Measurements from ENCODE around the gene P2RX5.

The P2RX5 gene

DNA sequence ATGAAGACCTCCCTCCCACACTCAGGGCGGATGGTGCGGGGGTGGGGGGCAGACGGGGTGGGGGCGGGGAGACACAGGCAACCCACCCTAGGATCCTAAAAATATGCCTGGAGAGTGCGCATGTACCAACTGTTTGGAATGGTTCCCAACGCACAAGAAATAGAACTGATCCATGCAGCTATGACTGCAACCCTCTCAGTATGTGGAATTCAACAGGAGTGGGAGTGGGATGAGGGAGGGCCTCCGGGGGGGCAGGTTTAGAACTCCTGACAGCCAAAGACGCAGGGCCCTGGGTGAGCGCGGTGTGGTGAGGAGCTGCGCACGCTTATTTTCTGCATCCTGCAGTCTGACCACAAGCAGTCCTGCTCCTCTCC, 1.1 kb upstream of the P2RX5 start:
- no peak overlapping the region for H3K27ac ChIP-seq
- H3K4me3 ChIP-seq = no peak overlapping the region
- no peak for DNase-seq (ENCODE audit: low spot score)
- TF ChIP-seq, protein P1, sequence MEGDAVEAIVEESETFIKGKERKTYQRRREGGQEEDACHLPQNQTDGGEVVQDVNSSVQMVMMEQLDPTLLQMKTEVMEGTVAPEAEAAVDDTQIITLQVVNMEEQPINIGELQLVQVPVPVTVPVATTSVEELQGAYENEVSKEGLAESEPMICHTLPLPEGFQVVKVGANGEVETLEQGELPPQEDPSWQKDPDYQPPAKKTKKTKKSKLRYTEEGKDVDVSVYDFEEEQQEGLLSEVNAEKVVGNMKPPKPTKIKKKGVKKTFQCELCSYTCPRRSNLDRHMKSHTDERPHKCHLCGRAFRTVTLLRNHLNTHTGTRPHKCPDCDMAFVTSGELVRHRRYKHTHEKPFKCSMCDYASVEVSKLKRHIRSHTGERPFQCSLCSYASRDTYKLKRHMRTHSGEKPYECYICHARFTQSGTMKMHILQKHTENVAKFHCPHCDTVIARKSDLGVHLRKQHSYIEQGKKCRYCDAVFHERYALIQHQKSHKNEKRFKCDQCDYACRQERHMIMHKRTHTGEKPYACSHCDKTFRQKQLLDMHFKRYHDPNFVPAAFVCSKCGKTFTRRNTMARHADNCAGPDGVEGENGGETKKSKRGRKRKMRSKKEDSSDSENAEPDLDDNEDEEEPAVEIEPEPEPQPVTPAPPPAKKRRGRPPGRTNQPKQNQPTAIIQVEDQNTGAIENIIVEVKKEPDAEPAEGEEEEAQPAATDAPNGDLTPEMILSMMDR (IDR thresholded peaks at IDR 0.05) = no peak

DNA sequence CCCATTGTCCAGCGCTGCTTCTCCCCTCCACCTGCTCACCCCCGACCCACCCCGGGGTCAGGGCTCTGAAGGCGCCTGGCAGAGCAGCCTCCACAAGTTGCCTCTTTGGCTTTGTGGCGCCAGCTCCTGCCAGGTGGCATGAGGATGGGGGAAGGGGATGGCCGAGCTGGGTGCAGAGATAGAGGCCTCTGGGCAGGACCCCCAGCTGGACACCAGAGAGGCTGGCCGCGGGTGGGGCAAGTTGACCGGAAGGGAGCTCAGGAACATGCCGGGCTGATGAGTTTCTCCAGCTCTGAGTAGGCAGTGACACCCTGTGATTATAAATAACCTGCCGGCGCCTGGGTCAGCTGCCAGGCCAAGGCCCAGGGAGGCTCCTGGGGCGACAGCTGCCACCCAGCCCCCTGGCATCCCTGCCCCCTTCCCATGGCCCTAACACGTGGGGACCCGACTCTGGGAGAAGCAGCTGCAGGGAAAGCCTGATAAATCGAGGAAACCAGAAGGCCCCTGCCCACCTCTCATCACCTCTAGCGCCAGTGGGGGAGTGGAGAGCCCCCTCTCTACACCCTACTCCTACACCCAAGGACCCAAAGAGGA, 729 bp downstream of the P2RX5 start:
- Histone ChIP-seq H3K27ac (no peak overlapping the region), H3K4me3 (peak overlapping the region; percentile 70)
- DNase-seq (ENCODE audit: low spot score) = no peak
- TF ChIP-seq, protein P1 (IDR thresholded peaks at IDR 0.05) = no peak

DNA sequence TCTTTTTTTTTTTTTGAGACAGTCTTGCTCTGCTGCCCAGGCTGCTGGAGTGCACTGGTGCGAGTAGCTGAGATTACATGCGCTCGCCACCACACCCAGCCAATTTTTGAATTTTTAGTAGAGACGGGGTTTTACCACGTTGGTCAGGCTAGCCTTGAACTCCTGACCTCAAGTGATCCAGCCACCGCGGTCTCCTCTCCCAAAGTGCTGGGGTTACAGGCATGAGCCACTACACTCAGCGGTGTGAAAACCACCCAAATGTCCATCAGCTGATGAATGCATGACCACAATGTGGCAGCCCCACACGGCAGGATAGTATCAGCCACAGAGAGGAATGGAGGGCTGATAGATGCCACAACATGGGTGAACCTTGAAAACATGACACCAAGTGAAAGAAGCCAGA, 2.1 kb downstream of the P2RX5 start:
- Histone ChIP-seq H3K4me3 (no peak overlapping the region), H3K27ac (no peak overlapping the region)
- no peak for DNase-seq (ENCODE audit: low spot score)
- TF ChIP-seq, protein P1 (IDR thresholded peaks at IDR 0.05) = no peak

DNA sequence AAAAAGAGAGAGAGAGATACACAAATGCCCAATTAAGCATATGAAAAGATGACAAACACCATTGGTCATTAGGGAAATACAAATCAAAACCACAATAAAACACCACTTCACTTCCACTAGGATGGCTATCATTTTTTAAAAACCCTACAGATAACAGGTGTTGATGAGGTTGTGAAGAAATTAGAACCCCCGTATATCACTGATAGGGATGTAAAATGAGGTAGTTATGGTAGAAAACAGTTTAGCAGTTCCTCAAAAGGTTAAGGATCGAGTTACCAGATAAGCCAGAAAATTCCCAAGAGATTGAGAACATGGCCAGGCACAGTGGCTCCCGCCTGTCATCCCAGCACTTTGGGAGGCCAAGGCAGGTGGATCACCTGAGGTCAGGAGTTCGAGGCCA, 2.8 kb downstream of the P2RX5 start:
- no peak for DNase-seq (ENCODE audit: low spot score)
- TF ChIP-seq, protein P1 (IDR thresholded peaks at IDR 0.05) = no peak
- no peak overlapping the region for H3K27ac ChIP-seq
- no peak overlapping the region for H3K4me3 ChIP-seq

DNA sequence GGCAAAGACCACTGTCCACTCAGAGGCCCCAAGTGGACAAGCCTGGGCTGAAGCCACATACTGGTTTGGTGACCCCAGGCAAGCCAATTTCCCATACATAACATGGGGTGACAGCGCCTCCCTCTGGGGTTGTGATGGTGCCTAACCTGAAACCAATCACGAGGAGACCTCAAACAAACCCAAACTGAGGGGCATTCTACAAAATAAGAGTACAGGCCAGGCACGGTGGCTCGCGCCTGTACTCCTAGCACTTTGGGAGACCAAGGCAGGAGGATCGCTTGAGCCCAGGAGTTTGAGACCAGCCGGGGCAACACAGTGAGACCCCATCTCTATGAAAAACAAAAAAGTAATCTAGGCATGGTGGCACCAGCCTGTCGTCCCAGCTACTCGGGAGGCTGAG, 3.6 kb downstream of the P2RX5 start:
- Histone ChIP-seq H3K27ac (no peak overlapping the region), H3K4me3 (no peak overlapping the region)

DNA sequence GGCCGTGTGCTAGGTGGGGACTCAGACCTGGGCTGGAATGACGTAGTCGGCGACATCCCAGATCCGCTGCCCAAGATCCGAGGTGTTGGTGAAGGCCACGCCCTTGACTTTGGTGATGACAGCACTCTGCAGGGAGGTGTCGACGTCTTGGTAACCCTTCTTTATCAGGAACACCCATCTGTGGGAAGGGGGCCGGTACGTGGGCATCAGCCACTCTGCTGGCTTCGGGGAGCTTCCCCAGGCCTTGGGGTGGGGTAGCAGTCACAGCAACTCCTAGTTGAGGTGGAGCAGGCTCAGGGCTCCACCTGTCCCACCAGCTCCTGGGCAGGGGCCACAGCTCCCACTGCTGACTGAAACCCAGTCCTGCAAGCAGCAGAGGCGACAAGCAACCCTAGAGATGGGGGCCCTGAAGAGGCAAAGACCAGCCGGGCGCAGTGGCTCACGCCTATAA, 4.3 kb downstream of the P2RX5 start:
- Histone ChIP-seq H3K27ac (no peak overlapping the region), H3K4me3 (no peak overlapping the region)
- TF ChIP-seq, protein P1 (IDR thresholded peaks at IDR 0.05) = no peak
- no peak for DNase-seq (ENCODE audit: low spot score)

More for the DNA sequence above, 3.6 kb downstream of the P2RX5 start:
- TF ChIP-seq, protein P1 (IDR thresholded peaks at IDR 0.05) = no peak
- DNase-seq (ENCODE audit: low spot score) = no peak

DNA sequence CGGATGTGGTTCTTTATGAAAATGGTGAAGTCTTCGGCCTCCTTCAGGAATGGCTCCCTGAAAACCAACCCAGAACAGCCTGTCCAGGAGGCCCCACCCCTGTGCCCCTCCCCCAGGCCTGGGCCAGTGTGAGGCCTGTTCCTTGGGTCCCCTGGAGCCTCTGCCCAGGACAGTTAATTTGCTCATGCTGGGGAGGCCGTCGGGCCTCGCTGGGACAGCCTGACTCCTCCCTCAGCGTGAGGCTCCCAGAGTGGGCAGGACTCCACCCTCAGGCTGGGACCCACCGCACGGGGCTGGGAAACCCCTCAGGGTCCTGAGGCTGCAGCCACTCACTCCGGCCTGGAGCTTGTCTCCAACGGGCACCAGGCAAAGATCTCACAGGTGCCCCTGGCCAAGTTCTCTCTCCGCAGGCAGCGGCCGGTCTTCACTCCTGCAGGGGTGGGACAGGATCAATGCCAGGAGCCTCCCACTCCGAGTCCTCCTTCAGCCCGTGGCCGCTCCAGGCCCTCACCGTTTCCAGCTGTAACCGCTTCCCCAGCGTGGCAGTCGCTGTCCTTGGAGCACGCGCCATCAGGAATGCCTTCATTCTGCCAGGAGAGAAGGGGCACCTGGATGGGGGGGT, 5.8 kb downstream of the P2RX5 start:
- no peak for DNase-seq (ENCODE audit: low spot score)
- Histone ChIP-seq H3K27ac (no peak overlapping the region), H3K4me3 (no peak overlapping the region)
- TF ChIP-seq, protein P1 (IDR thresholded peaks at IDR 0.05) = no peak

All from coronary artery (tissue), 2 donors.